Endothelial cell of umbilical vein (primary cell): ENCODE data around the gene ZNF581. TPM values are rescaled to one million over a fixed set of nuclear protein-coding genes. Genes with fewer than 3 reads are reported as not detected.

Source experiments
- BruUV-seq: library from RNA; stranded (reverse); fragments of 400-500 nt; replicated peaks from 2 replicates; lab custom pipeline; 2021; lab: Mats Ljungman, UMichigan
- CTCF ChIA-PET: fragments of 300-600, 350-600 bp; sonication (Branson Sonifier 250); formaldehyde crosslinking; loops from one replicate; lab custom pipeline; 2021; ENCODE audit warnings: antibody characterized with exemption, inconsistent platforms; lab: Charles Lee
- POLR2A ChIA-PET: fragments of 300-600, 350-600 bp; sonication (Branson Sonifier 250); formaldehyde crosslinking; loops from one replicate; lab custom pipeline; 2021; ENCODE audit warnings: antibody characterized with exemption, inconsistent platforms; lab: Charles Lee
- DNase-seq: peaks from one replicate; pipeline ENCODE4 v3.0.0-alpha.2; 2011; ENCODE audit warnings: low read depth, low spot score
- FAIRE-seq: peaks from 2 replicates; lab custom pipeline; 2011; peaks lifted over from hg19 to GRCh38; lab: Jason Lieb, UNC
- H2AFZ ChIP-seq: 2 replicates; pipeline ENCODE4 v1.6.0; 2012; ENCODE audit warnings: low read depth, low read length, control low read depth, inconsistent platforms
- H3K27ac ChIP-seq: 2 replicates; pipeline ENCODE4 v1.5.1; 2011; ENCODE audit warnings: low read depth, mild to moderate bottlenecking, control low read depth, low read length, moderate library complexity; ENCODE audit not compliant: insufficient read depth
- H3K27me3 ChIP-seq, 2 experiments: 2 replicates each; pipeline versions ENCODE4 v1.6.0 to v1.6.1; 2011; ENCODE audit warnings: low read length in 2 of 2, mixed read lengths in 1 of 2; ENCODE audit not compliant: control insufficient read depth in 2 of 2, insufficient read depth in 2 of 2
- H3K36me3 ChIP-seq, 2 experiments: 2 replicates in 1 of 2; 3 replicates in 1 of 2; pipeline ENCODE4 v1.5.1; 2011; ENCODE audit warnings: low read length in 2 of 2, mild to moderate bottlenecking in 1 of 2, moderate library complexity in 1 of 2; ENCODE audit not compliant: control insufficient read depth in 2 of 2, insufficient read depth in 2 of 2; ENCODE audit errors: extremely low read depth in 1 of 2
- H3K4me1 ChIP-seq: 3 replicates; pipeline ENCODE4 v1.5.1; 2011; ENCODE audit warnings: mild to moderate bottlenecking, low read length; ENCODE audit not compliant: control insufficient read depth, insufficient read depth; ENCODE audit errors: extremely low read depth
- H3K4me2 ChIP-seq: 2 replicates; pipeline ENCODE4 v1.6.1; 2011; ENCODE audit warnings: low read length, control low read depth, mixed read lengths; ENCODE audit not compliant: insufficient read depth
- H3K4me3 ChIP-seq, 3 experiments: fragments of 200-600 bp in 1 of 3; sonication (generic), shearing (Covaris generic) in 1 of 3; replicated peaks in 1 of 3; 2 replicates each; pipeline ENCODE4 v1.5.1; 2011 to 2016; ENCODE audit warnings: control low read depth in 3 of 3, low read length in 3 of 3, mild to moderate bottlenecking in 2 of 3, inconsistent platforms in 1 of 3, low read depth in 1 of 3, moderate library complexity in 1 of 3; ENCODE audit not compliant: insufficient read depth in 1 of 3
- H3K79me2 ChIP-seq: 2 replicates; pipeline ENCODE4 v1.6.0; 2012; ENCODE audit warnings: low read length, inconsistent platforms; ENCODE audit not compliant: control insufficient read depth, insufficient read depth
- H3K9ac ChIP-seq: replicated peaks from 2 replicates; pipeline ENCODE3; 2011; ENCODE audit warnings: low read length, control low read depth; ENCODE audit not compliant: insufficient read depth; ENCODE audit errors: extremely low read depth
- H3K9me1 ChIP-seq: replicated peaks from 3 replicates; pipeline ENCODE4 v1.6.0; 2011; ENCODE audit warnings: mild to moderate bottlenecking, low read length; ENCODE audit not compliant: control insufficient read depth, insufficient read depth; ENCODE audit errors: extremely low read depth
- H3K9me3 ChIP-seq: replicated peaks from 2 replicates; pipeline ENCODE4 v1.5.1; 2012; ENCODE audit warnings: low read length, inconsistent platforms; ENCODE audit not compliant: control insufficient read depth, insufficient read depth
- H4K20me1 ChIP-seq: replicated peaks from 2 replicates; pipeline ENCODE3; 2011; ENCODE audit warnings: mild to moderate bottlenecking, low read length; ENCODE audit not compliant: control insufficient read depth, insufficient read depth; ENCODE audit errors: extremely low read depth
- CTCF ChIP-seq, 2 donors: IDR thresholded peaks; 1 replicate in 1 of 2; 2 replicates in 1 of 2; pipeline ENCODE4 v1.5.1; 2011; ENCODE audit warnings: low read length in 2 of 2, mild to moderate bottlenecking in 2 of 2, moderate library complexity in 2 of 2, control low read depth in 1 of 2, inconsistent platforms in 1 of 2, low read depth in 1 of 2; ENCODE audit not compliant: insufficient read depth in 1 of 2; ENCODE audit errors: extremely low read depth in 1 of 2
- FOS ChIP-seq: IDR thresholded peaks from 2 replicates; pipeline ENCODE4 v1.6.1; 2011; ENCODE audit warnings: mild to moderate bottlenecking, low read length, moderate library complexity, borderline replicate concordance; ENCODE audit not compliant: insufficient read depth
- JUN ChIP-seq: IDR thresholded peaks from 2 replicates; pipeline ENCODE4 v1.6.1; 2011; ENCODE audit warnings: borderline replicate concordance, low read depth; ENCODE audit not compliant: insufficient read length, insufficient read depth
- MAX ChIP-seq: IDR thresholded peaks from 2 replicates; pipeline ENCODE4 v1.6.1; 2011; ENCODE audit not compliant: insufficient read depth, insufficient read length
- MYC ChIP-seq: IDR thresholded peaks from one replicate; pipeline ENCODE4 v1.6.1; 2011; ENCODE audit warnings: mild to moderate bottlenecking, low read depth, low read length
- POLR2AphosphoS5 ChIP-seq: IDR thresholded peaks from 2 replicates; pipeline ENCODE4 v1.6.1; 2012; ENCODE audit warnings: low read depth, mild to moderate bottlenecking, control low read depth, low read length, moderate library complexity; ENCODE audit not compliant: insufficient read depth
- dilution Hi-C: fragments of 300-500 bp; cut with MboI; formaldehyde crosslinking; loops from one replicate; pipeline ENCODE4 v1.15.0; 2019; ENCODE audit warnings: low sequenced_read_pairs; ENCODE audit not compliant: extremely low pct_ligation_motif_present
- intact Hi-C: fragments of 100-400 bp; cut with micrococcal nuclease; formaldehyde crosslinking; loops from one replicate; pipeline ENCODE4 v1.10.0; 2022
- polyA plus RNA-seq, 4 experiments: library from polyadenylated mRNA; depleted of rRNA in 3 of 4; stranded (reverse) in 3 of 4; unstranded in 1 of 4; fragments of >200 nt; gene quantifications; 2 replicates each; pipeline versions ENCODE4 v1.2.1 to v1.2.3, GENCODE V29; 2011 to 2012; ENCODE audit warnings: missing spikeins in 1 of 4
- total RNA-seq: library from RNA; stranded (reverse); gene quantifications from 2 replicates; pipeline ENCODE4 v1.2.3, GENCODE V29; 2021

Gene ZNF581
- total and polyA plus RNA-seq, 2 donors (not counting 3 experiments of a cell fraction or from before 2014, with no cell fraction given) = 31.4 to 32.3 TPM

GRCh38 chr19:55659822-55660221 is 16.4 kb downstream of the ZNF581 start:
- Histone ChIP-seq H3K4me3 (no peak overlapping the region), H2AFZ (no peak overlapping the region), H3K27ac (no peak overlapping the region), H3K27me3 (no peaks in the 10 kb centered on the region), H3K36me3 (peaks cover 14 to 48% of the 10 kb centered on the region in 2 experiments), H3K9ac (no peak overlapping the region), H3K9me3 (no peaks in the 10 kb centered on the region), H4K20me1 (peaks cover 12% of the 10 kb centered on the region), H3K4me2 (no peak overlapping the region), H3K9me1 (no peaks in the 10 kb centered on the region), H3K79me2 (peaks cover 97% of the 10 kb centered on the region), H3K4me1 (peaks cover 25% of the 10 kb centered on the region)
- ChIA-PET POLR2A (no interaction called here), CTCF (interaction anchor here (1.1 kb wide), 1 partner anchor 12 kb away, joined by 6 read pairs; no protein-coding TSS in a partner anchor)
- no TSS peak for BruUV-seq
- TF ChIP-seq MYC = no peak
- no peak for TF ChIP-seq MAX
- TF ChIP-seq CTCF (IDR thresholded peaks at IDR 0.05; ENCODE audit: extremely low read depth in 1 of 2, insufficient read depth in 1 of 2, low read depth in 1 of 2, low read length in 2 of 2) = no peak
- TF ChIP-seq JUN = no peak
- TF ChIP-seq FOS = no peak
- no peak for TF ChIP-seq POLR2AphosphoS5
- dilution Hi-C loops (no loop called here), intact Hi-C loops (loop anchor here (10.0 kb wide), 3 partner anchors 325 to 1195 kb away; partner anchors contain the start of genes KMT5C, LENG9 and ZNF787)
- DNase-seq = no peak
- no peak for FAIRE-seq
